GM06990 (cell line): ENCODE results near the gene RTN4RL2.

Experiments used
- DNase-seq: peaks from one replicate; pipeline ENCODE4 v3.0.0-alpha.2; 2011; ENCODE audit not compliant: insufficient read length; ENCODE audit errors: extremely low read depth
- H3K27me3 ChIP-seq: replicated peaks from 2 replicates; pipeline ENCODE4 v1.6.0; 2011; ENCODE audit warnings: low read length; ENCODE audit not compliant: control insufficient read depth, insufficient read depth
- H3K36me3 ChIP-seq: 2 replicates; pipeline ENCODE4 v1.5.1; 2011; ENCODE audit warnings: low read length; ENCODE audit not compliant: control insufficient read depth, insufficient read depth
- H3K4me3 ChIP-seq: replicated peaks from 2 replicates; pipeline ENCODE4 v1.5.1; 2011; ENCODE audit warnings: low read depth, mild to moderate bottlenecking, control low read depth, low read length
- TF ChIP-seq, protein P1 (sequence below): IDR thresholded peaks from 2 replicates; pipeline ENCODE4 v1.5.1; 2011; ENCODE audit warnings: low read length, control low read depth, mild to moderate bottlenecking, inconsistent platforms; ENCODE audit not compliant: insufficient read depth, poor library complexity, severe bottlenecking

RTN4RL2 gene

DNA sequence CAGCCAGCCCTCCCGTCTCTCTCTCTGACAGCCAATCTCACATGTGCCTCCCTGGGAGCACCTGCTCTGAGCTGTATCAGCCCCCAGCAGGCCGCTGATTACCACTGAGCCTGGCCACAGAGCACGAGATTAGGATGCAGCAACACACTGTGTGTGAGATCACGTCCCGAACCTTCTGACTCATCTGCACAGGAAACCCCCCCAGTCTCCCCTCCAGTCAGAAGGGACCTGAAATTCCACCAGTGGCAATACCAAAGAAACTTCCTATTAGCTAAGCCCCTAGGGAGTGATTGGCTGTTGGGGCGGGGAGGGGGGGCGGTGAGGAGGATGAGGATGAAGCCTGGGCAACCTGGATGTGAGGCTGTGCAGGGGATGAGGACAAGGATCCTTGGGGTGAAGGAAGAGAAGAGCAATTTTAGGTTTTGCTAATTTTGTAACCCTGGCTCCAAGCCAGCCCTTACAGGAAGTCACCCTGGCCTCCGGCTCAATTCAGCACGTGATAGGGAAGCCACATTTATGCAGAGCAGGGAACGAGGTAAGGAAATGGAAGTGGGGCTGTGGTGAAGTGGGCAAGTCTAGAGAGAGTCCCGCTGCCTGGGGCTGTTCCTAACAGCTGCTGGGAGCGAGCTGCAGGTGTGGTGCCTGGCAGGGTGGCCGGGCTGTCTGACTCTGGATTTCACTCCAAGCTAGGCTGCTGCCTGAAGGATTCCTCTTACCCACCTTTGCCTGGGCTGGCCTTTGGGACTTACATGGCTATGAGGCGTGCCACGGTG is 35.4 kb upstream of the RTN4RL2 start:
- DNase-seq: peak; percentile 86
- Histone ChIP-seq H3K4me3 (peak overlapping the region; percentile 86), H3K27me3 (no peaks in the 10 kb centered on the region), H3K36me3 (peaks cover 24% of the 10 kb centered on the region)
- TF ChIP-seq, protein P1, sequence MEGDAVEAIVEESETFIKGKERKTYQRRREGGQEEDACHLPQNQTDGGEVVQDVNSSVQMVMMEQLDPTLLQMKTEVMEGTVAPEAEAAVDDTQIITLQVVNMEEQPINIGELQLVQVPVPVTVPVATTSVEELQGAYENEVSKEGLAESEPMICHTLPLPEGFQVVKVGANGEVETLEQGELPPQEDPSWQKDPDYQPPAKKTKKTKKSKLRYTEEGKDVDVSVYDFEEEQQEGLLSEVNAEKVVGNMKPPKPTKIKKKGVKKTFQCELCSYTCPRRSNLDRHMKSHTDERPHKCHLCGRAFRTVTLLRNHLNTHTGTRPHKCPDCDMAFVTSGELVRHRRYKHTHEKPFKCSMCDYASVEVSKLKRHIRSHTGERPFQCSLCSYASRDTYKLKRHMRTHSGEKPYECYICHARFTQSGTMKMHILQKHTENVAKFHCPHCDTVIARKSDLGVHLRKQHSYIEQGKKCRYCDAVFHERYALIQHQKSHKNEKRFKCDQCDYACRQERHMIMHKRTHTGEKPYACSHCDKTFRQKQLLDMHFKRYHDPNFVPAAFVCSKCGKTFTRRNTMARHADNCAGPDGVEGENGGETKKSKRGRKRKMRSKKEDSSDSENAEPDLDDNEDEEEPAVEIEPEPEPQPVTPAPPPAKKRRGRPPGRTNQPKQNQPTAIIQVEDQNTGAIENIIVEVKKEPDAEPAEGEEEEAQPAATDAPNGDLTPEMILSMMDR: no peak

DNA sequence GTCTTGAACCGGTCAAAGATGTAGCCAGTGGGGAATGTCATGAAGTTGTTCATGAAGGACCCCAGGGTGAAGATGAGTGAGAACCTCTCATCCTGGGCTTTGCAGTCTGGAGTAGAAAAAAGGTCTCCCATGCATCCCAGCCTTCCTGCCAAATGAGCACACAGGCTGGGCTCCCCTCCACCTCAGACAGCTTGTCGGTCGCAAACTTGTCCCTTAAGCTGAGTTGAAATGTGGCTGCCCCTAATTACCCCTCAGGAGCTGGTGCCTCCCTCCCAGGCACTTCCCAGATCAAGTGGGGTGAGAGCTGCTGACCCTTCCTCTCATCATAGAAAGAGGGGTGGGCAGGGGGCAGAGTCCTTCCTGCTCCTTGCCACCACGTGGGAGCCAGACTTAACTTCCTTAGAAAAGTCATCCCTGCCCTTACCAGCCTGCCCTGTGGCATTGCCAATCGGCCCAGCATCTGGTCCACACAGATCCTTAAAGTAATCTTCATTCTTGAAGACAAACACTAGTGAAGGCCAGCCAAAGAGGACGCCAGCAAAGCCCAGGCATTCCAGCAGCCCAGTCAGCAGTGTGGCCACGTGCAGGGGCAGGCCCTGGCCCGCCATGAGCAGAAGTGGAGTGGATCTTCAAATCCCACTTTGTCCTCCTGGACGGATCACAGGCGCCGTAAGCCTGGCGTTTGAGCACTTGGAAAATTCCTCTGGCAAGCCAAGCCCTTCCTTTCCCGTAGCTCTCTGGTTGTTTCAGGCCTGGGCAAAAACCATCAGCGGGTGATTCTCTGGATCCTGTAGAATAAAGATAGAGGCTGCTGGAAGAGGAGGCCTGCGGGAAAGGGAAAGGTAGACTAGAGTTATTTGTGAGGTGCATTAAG is 34.5 kb upstream of the RTN4RL2 start:
- Histone ChIP-seq H3K4me3 (peak overlapping the region; percentile 86), H3K36me3 (peaks cover 18% of the 10 kb centered on the region), H3K27me3 (no peaks in the 10 kb centered on the region)
- TF ChIP-seq, protein P1: no peak
- peak; percentile 33 for DNase-seq

DNA sequence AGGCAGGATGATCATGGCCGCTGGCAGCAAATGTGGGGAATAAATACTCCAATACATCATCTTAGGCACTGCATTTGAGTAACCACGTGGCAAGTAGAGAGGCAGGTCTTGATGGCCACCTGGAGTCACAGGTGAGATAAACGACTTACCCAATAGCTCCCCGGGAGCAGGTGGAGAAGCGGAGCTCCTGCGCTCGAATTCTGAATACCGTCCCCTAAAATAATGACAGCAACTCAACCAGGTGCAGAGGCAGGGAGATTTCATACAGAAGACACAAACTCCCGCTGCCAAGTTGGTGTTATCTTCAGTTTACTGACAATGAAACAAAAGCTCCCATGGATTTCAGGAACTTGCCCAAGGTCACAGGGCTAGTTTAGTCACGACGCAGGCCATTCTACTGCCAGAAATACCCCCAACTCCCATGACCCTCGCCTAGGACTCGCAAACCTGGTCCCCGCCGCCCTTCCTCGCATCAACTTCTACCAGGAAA is 33.8 kb upstream of the RTN4RL2 start:
- DNase-seq: no peak
- Histone ChIP-seq H3K4me3 (peak overlapping the region; percentile 86), H3K36me3 (peaks cover 11% of the 10 kb centered on the region), H3K27me3 (no peaks in the 10 kb centered on the region)
- TF ChIP-seq, protein P1: no peak

DNA sequence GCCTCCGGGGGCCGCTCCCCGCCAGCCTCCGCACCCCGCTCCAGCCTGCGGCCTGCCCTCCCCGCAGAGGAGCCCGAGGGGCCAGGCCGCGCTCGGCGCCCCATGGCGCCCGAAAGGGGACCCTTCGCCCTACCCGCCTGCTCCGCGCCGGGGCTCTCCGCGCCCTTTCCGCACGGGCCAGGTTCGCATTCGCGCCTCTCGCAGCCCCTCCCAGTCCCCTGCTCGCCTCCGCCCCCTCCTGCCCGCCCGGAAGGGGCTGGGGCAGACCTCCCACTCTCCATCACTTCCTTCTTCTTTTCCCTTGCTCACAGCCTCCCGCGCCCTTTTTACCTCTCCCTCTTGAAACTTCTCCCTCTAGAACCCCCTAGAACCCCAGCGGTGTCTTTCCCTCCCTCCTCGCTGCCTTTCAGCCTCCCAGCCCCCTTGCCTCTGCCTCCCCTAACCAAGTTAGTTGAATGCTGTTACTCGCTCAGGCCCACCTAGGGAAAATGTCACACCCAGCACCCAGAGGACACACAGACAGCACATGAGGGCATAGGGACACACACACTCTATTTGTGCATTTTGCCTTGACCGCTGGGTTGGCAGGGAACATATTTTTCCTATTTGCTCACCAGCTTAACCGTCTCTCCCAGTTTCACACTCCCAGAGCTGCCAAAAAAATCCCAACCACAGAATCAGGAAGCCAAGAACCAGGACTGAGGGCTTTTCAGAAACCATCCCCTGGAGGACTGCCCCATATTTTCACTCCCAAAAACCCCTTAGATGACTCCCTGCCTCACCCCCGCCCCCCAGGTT is 33.2 kb upstream of the RTN4RL2 start, which contains the start of gene SLC43A3:
SLC43A3 (minus strand) TSS at position 193 of the 798 bp plus-strand sequence. CDS start 949 bp downstream, outside the sequence.
- Histone ChIP-seq H3K36me3 (peaks cover 11% of the 10 kb centered on the region), H3K27me3 (no peaks in the 10 kb centered on the region), H3K4me3 (peak within 1 kb of the TSS; percentile 86)
- TF ChIP-seq, protein P1: no peak
- DNase-seq: peak; percentile 86

DNA sequence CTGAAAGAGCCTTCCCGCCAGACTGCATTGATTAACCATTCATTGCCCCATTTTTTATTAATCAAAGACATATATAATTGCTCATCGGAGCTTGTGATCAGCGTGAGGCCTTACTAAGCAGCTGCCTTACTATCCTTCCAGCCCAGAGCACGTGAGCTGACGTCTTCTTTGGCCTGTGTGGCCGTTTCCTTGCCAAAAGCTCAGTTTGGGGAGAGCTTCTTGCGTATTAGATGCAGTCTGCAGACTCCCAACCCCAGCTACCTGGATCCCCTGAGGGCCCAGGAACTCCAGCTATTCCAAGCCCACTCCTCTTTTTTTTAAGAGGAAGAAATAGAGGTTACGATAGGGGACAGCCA is 32.6 kb upstream of the RTN4RL2 start:
- TF ChIP-seq, protein P1: no peak
- Histone ChIP-seq H3K4me3 (no peak overlapping the region), H3K27me3 (no peaks in the 10 kb centered on the region), H3K36me3 (peaks cover 10% of the 10 kb centered on the region)
- no peak for DNase-seq
